ENCODE results near the gene LRRD1. TPM values are rescaled to one million over a fixed set of nuclear protein-coding genes. Genes with fewer than 3 reads are reported as not detected.

Gene LRRD1
- total RNA-seq, 1 donor from 2014 or later = 0.59 TPM

DNA sequence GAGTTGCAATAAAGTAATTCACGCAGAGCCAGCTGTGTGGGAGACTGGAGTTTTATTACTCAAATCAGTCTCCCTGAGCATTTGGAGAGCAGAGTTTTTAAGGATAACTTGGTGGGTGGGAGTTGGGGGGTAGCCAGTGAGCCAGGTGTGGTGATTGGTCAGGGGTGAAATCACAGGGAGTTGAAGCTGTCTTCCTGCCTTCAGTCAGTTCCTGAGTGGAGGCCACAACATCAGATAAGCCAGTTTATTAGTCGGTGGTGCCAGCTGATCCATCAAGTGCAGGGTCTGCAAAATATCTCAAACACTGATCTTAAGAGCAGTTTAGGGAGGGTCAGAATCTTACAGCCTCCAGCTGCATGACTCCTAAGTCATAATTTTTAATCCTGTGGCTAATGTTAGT is 41.4 kb downstream of the LRRD1 start:
- no peak for DNase-seq (ENCODE audit: low spot score)
- TF ChIP-seq, protein P1, sequence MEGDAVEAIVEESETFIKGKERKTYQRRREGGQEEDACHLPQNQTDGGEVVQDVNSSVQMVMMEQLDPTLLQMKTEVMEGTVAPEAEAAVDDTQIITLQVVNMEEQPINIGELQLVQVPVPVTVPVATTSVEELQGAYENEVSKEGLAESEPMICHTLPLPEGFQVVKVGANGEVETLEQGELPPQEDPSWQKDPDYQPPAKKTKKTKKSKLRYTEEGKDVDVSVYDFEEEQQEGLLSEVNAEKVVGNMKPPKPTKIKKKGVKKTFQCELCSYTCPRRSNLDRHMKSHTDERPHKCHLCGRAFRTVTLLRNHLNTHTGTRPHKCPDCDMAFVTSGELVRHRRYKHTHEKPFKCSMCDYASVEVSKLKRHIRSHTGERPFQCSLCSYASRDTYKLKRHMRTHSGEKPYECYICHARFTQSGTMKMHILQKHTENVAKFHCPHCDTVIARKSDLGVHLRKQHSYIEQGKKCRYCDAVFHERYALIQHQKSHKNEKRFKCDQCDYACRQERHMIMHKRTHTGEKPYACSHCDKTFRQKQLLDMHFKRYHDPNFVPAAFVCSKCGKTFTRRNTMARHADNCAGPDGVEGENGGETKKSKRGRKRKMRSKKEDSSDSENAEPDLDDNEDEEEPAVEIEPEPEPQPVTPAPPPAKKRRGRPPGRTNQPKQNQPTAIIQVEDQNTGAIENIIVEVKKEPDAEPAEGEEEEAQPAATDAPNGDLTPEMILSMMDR (IDR thresholded peaks at IDR 0.05; ENCODE audit: unreplicated experiment) = no peak
- Mint-ChIP-seq H3K9me3 (ENCODE audit: unreplicated experiment) (no peaks in the 10 kb centered on the region), H3K4me1 (ENCODE audit: unreplicated experiment) (peaks cover 20% of the 10 kb centered on the region), H3K4me3 (ENCODE audit: unreplicated experiment) (no peak overlapping the region), H3K27me3 (ENCODE audit: unreplicated experiment) (peaks cover 16% of the 10 kb centered on the region), H3K36me3 (ENCODE audit: low read depth, unreplicated experiment) (peaks cover 14% of the 10 kb centered on the region), H3K27ac (ENCODE audit: unreplicated experiment) (no peak overlapping the region)

DNA sequence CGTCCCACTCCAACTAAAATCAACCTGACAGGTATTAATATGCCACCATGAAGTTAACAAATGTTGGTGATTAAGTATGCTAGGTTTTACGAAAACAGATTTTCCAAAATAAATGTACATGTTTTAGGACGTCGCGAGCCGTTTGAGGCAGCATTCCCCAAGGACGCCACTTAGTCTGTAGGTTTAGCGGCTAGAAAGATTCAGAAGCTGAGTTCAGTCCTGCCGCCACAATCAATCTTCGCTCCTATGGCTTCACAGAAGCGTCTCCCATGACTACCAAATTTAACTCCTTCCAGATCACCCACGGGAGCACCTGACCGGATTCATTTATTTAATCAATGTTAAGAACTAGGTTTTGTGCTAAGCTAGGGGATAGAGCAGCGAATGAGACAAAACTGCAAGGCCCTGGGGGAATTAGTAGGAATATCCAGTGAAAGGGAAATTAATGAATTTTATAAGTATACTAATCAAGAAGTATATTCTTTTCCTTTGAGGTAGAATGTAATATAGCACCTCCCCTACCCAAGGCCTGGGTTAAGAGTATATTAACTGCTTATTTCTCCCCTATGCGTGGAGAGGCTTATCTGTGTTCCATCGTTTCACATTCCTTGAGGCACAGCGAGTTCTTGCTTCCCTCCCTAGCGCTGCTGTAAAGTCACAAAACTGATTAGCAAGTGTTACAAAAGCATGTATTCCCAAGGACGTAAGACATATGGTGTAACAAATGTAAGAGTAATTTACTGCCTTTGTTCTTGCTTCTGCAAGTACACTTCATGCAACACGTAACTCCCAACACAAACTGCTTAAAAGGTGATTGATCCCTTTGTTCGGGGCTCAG is 43.7 kb downstream of the LRRD1 start:
- peak overlapping the region; percentile 98 for H3K4me3 Mint-ChIP-seq (ENCODE audit: unreplicated experiment)
- peak overlapping the region; percentile 99 for H3K27ac Mint-ChIP-seq (ENCODE audit: unreplicated experiment)
- peaks cover 15% of the 10 kb centered on the region for H3K27me3 Mint-ChIP-seq (ENCODE audit: unreplicated experiment)
- TF ChIP-seq, protein P1 (IDR thresholded peaks at IDR 0.05; ENCODE audit: unreplicated experiment) = no peak
- DNase-seq (ENCODE audit: low spot score) = peak; percentile 7
- peaks cover 16% of the 10 kb centered on the region for H3K36me3 Mint-ChIP-seq (ENCODE audit: low read depth, unreplicated experiment)
- H3K9me3 Mint-ChIP-seq (ENCODE audit: unreplicated experiment) = no peaks in the 10 kb centered on the region
- H3K4me1 Mint-ChIP-seq (ENCODE audit: unreplicated experiment) = peaks cover 36% of the 10 kb centered on the region

DNA sequence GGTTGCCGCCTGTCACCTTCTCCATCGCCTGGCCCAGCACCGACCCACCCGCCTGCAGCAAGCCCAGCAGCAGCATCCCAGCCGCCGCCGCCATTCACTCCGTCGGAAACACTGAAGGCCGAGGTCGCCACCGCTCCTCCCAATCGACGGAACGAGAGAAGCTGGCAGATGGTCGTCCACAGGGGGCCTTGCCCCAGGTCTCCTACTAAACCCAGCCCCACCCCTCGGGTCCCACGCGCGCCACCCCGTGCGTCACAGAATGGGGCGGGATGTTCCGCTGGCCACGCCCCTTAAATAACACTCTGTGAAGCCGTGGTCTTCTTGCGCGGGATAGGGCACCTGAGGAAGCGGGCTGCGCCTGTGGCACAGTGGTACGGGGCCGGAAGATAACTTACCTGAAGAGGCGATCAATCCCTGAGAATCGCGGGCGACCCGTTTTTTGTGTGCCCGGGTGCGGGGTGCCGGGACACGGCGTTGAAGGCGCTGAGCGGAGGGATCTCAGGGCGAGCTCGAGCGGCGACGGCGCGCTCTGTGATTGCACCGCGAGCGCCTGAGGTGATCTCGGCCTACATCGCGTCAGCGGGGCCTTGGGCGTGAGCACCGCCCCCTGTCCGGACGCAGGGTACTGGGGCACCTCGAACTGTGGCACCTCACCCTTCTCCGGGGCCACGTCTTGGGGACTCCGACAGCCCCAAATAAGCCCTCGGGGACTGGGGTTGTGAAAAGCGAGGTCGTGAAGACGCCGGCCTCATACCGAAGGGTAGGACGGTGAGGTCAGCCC is 44.5 kb downstream of the LRRD1 start, which contains the start of gene CYP51A1:
Gene CYP51A1 (minus strand): TSS at position 207 of the 781 bp plus-strand sequence. CDS start 113 bp downstream, at position 94.
- H3K4me3 Mint-ChIP-seq (ENCODE audit: unreplicated experiment) = peak within 1 kb of the TSS; percentile 98
- DNase-seq (ENCODE audit: low spot score) = peak; percentile 86
- no peaks in the 10 kb centered on the region for H3K9me3 Mint-ChIP-seq (ENCODE audit: unreplicated experiment)
- TF ChIP-seq, protein P1 (IDR thresholded peaks at IDR 0.05; ENCODE audit: unreplicated experiment) = no peak
- H3K4me1 Mint-ChIP-seq (ENCODE audit: unreplicated experiment) = peaks cover 36% of the 10 kb centered on the region
- H3K36me3 Mint-ChIP-seq (ENCODE audit: low read depth, unreplicated experiment) = peaks cover 20% of the 10 kb centered on the region
- peaks cover 15% of the 10 kb centered on the region for H3K27me3 Mint-ChIP-seq (ENCODE audit: unreplicated experiment)
- H3K27ac Mint-ChIP-seq (ENCODE audit: unreplicated experiment) = peak within 1 kb of the TSS; percentile 99

DNA sequence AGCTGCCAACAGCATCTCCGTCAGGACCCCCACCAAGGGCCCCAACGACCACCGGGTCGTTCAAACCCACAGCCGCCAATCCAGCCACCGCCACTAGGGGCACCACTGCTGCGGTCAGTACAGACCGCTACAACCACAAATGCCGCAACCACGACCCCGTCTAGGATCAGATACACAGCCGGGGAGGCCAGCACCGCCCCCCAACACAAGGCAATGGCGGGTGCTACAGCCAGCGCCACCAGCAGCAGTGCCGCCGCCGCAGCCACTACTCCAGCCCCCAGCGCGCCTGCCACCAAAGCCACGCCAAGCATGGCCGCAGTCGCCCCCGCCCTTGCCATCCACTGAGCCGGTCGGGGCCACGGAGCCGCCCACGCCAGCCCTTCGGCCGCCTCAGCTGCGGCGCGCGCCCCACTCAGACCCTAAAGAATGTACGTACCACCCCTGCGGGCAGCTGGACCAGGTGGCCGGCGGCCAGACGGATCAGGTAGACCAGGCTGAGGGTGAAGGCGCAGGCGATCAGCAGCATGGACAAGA is 45.1 kb downstream of the LRRD1 start:
- Mint-ChIP-seq H3K9me3 (ENCODE audit: unreplicated experiment) (no peaks in the 10 kb centered on the region), H3K36me3 (ENCODE audit: low read depth, unreplicated experiment) (peaks cover 21% of the 10 kb centered on the region), H3K4me1 (ENCODE audit: unreplicated experiment) (peaks cover 36% of the 10 kb centered on the region), H3K27me3 (ENCODE audit: unreplicated experiment) (peaks cover 15% of the 10 kb centered on the region), H3K27ac (ENCODE audit: unreplicated experiment) (peak overlapping the region; percentile 74), H3K4me3 (ENCODE audit: unreplicated experiment) (peak overlapping the region; percentile 98)
- DNase-seq (ENCODE audit: low spot score) = peak; percentile 88
- TF ChIP-seq, protein P1 (IDR thresholded peaks at IDR 0.05; ENCODE audit: unreplicated experiment) = peak; percentile 89
